22Rv1 (cell line): ENCODE data around the gene TUBB.

Experiments used
- CTCF ChIP-seq: fragments of 450-650 bp; IDR thresholded peaks from 2 replicates; pipeline ENCODE4 v1.5.1; 2017; ENCODE audit warnings: mild to moderate bottlenecking
- ZFX ChIP-seq: fragments of 450-650 bp; IDR thresholded peaks from 2 replicates; pipeline ENCODE4 v1.6.1; 2017; ENCODE audit warnings: antibody characterized with exemption, borderline replicate concordance

- TF ChIP-seq CTCF (no peak), ZFX (no peak)
These were observed 29.5 kb upstream of the TUBB start, which contains the start of gene NRM for GRCh38 chr6:30690403-30691207.
